H1 (cell line): Measurements from ENCODE around the gene FGF1. TPM values are rescaled to one million over a fixed set of nuclear protein-coding genes. Genes with fewer than 3 reads are reported as not detected.

Experiments
- BCL11A ChIP-seq, 2 experiments: IDR thresholded peaks; one replicate each; pipeline ENCODE4 v1.6.1; 2011; ENCODE audit warnings: low read depth in 2 of 2, low read length in 2 of 2, mild to moderate bottlenecking in 2 of 2
- CEBPB ChIP-seq: IDR thresholded peaks from 2 replicates; pipeline ENCODE4 v1.6.1; 2012; ENCODE audit warnings: low read depth, low read length
- KDM5A ChIP-seq: fragments of 200-600 bp; IDR thresholded peaks from 2 replicates; pipeline ENCODE4 v1.7.1; 2012; ENCODE audit warnings: mild to moderate bottlenecking, low read length, inconsistent platforms, mixed read lengths
- MAFK ChIP-seq: IDR thresholded peaks from 2 replicates; pipeline ENCODE4 v1.6.1; 2012; ENCODE audit warnings: low read depth, mild to moderate bottlenecking, improper control_type of control experiment, low read length
- NANOG ChIP-seq: IDR thresholded peaks from 2 replicates; pipeline ENCODE4 v1.6.1; 2011; ENCODE audit warnings: low read length, low read depth, mild to moderate bottlenecking, inconsistent platforms; ENCODE audit not compliant: insufficient read depth, poor library complexity, severe bottlenecking
- SAP30 ChIP-seq: fragments of 300-600 bp; sonication (generic); IDR thresholded peaks from 2 replicates; pipeline ENCODE4 v1.7.1; 2012; ENCODE audit warnings: low read length, moderate library complexity, mild to moderate bottlenecking, inconsistent platforms; ENCODE audit not compliant: insufficient read depth, insufficient replicate concordance
- polyA plus RNA-seq, 7 experiments: library from polyadenylated mRNA; depleted of rRNA in 3 of 7; stranded (reverse) in 5 of 7; unstranded in 2 of 7; fragments of >200 nt in 5 of 7; fragments of 200-250 nt in 2 of 7; gene quantifications; 1 replicate in 5 of 7; 2 replicates in 1 of 7; 4 replicates in 1 of 7; pipeline versions ENCODE4 v1.2.1 to v1.2.3, GENCODE V29; 2011 to 2013; ENCODE audit warnings: missing spikeins in 2 of 7, mixed read lengths in 2 of 7
- total RNA-seq: library from RNA; stranded (reverse); fragmentation: NEBNext Ultra II Directional; extraction: Animal tissue kit (Norgen Biotek cat#: 25700); gene quantifications from 2 replicates; pipeline ENCODE4 v1.2.1, GENCODE V29; 2021
- TF ChIP-seq, protein P1 (sequence below): fragments of 300-600 bp; sonication (generic); IDR thresholded peaks from 2 replicates; pipeline ENCODE4 v1.7.1; 2012; ENCODE audit warnings: low read length, moderate library complexity, mild to moderate bottlenecking, inconsistent platforms; ENCODE audit not compliant: insufficient replicate concordance
- TF ChIP-seq, protein P2 (sequence below): IDR thresholded peaks from 2 replicates; pipeline ENCODE4 v1.6.1; 2012; ENCODE audit warnings: low read length, inconsistent platforms

FGF1 gene
- total and polyA plus RNA-seq, 2 of the 8 experiments (the other 6 are each of a cell fraction or from before 2014, with no cell fraction given): 0.30 to 0.50 TPM

DNA sequence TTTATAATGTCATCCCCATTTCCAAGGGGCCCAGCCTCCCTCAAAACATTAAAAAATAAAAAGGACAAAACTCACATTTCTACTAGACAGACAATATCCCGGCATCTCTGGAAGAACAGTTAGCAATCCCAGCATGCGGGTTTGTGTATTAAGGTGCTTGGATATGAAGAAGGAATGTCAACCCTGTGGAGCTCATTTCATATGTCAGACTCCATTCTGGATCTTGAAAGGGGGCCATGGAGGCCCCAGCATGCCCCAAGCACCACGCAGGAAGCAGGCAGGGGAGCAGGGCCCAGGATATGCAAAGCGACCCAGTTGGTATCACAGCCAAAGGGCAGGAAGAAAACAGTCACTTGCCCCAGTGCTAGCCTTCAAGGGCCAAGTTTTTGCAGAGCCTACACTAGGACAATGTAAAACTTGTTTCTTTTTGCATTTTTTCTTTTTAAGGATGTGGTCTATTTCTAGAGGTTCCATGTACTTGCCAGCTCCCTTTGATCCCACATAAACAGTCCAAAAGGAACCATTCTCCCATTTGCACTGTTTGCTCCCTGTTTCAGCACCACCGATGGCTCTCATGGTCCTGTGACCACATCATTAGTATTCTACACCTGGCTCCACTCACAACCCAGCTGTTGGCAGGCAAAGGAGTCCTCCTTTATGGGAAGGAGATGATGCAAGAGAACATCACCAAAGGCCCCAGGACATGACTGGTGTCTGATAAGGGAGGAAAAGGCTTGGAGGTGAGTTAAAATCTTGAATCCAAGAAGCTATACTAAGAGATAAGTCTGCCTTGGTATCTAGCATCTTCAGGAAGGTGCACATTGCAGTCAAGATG lies 58.3 kb downstream of the FGF1 start (continued):
- TF ChIP-seq, protein P1, sequence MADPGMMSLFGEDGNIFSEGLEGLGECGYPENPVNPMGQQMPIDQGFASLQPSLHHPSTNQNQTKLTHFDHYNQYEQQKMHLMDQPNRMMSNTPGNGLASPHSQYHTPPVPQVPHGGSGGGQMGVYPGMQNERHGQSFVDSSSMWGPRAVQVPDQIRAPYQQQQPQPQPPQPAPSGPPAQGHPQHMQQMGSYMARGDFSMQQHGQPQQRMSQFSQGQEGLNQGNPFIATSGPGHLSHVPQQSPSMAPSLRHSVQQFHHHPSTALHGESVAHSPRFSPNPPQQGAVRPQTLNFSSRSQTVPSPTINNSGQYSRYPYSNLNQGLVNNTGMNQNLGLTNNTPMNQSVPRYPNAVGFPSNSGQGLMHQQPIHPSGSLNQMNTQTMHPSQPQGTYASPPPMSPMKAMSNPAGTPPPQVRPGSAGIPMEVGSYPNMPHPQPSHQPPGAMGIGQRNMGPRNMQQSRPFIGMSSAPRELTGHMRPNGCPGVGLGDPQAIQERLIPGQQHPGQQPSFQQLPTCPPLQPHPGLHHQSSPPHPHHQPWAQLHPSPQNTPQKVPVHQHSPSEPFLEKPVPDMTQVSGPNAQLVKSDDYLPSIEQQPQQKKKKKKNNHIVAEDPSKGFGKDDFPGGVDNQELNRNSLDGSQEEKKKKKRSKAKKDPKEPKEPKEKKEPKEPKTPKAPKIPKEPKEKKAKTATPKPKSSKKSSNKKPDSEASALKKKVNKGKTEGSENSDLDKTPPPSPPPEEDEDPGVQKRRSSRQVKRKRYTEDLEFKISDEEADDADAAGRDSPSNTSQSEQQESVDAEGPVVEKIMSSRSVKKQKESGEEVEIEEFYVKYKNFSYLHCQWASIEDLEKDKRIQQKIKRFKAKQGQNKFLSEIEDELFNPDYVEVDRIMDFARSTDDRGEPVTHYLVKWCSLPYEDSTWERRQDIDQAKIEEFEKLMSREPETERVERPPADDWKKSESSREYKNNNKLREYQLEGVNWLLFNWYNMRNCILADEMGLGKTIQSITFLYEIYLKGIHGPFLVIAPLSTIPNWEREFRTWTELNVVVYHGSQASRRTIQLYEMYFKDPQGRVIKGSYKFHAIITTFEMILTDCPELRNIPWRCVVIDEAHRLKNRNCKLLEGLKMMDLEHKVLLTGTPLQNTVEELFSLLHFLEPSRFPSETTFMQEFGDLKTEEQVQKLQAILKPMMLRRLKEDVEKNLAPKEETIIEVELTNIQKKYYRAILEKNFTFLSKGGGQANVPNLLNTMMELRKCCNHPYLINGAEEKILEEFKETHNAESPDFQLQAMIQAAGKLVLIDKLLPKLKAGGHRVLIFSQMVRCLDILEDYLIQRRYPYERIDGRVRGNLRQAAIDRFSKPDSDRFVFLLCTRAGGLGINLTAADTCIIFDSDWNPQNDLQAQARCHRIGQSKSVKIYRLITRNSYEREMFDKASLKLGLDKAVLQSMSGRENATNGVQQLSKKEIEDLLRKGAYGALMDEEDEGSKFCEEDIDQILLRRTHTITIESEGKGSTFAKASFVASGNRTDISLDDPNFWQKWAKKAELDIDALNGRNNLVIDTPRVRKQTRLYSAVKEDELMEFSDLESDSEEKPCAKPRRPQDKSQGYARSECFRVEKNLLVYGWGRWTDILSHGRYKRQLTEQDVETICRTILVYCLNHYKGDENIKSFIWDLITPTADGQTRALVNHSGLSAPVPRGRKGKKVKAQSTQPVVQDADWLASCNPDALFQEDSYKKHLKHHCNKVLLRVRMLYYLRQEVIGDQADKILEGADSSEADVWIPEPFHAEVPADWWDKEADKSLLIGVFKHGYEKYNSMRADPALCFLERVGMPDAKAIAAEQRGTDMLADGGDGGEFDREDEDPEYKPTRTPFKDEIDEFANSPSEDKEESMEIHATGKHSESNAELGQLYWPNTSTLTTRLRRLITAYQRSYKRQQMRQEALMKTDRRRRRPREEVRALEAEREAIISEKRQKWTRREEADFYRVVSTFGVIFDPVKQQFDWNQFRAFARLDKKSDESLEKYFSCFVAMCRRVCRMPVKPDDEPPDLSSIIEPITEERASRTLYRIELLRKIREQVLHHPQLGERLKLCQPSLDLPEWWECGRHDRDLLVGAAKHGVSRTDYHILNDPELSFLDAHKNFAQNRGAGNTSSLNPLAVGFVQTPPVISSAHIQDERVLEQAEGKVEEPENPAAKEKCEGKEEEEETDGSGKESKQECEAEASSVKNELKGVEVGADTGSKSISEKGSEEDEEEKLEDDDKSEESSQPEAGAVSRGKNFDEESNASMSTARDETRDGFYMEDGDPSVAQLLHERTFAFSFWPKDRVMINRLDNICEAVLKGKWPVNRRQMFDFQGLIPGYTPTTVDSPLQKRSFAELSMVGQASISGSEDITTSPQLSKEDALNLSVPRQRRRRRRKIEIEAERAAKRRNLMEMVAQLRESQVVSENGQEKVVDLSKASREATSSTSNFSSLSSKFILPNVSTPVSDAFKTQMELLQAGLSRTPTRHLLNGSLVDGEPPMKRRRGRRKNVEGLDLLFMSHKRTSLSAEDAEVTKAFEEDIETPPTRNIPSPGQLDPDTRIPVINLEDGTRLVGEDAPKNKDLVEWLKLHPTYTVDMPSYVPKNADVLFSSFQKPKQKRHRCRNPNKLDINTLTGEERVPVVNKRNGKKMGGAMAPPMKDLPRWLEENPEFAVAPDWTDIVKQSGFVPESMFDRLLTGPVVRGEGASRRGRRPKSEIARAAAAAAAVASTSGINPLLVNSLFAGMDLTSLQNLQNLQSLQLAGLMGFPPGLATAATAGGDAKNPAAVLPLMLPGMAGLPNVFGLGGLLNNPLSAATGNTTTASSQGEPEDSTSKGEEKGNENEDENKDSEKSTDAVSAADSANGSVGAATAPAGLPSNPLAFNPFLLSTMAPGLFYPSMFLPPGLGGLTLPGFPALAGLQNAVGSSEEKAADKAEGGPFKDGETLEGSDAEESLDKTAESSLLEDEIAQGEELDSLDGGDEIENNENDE: no peak
- TF ChIP-seq BCL11A (IDR thresholded peaks at IDR 0.05; ENCODE audit: low read depth in 2 of 2, low read length in 2 of 2): no peak
- TF ChIP-seq, protein P2, sequence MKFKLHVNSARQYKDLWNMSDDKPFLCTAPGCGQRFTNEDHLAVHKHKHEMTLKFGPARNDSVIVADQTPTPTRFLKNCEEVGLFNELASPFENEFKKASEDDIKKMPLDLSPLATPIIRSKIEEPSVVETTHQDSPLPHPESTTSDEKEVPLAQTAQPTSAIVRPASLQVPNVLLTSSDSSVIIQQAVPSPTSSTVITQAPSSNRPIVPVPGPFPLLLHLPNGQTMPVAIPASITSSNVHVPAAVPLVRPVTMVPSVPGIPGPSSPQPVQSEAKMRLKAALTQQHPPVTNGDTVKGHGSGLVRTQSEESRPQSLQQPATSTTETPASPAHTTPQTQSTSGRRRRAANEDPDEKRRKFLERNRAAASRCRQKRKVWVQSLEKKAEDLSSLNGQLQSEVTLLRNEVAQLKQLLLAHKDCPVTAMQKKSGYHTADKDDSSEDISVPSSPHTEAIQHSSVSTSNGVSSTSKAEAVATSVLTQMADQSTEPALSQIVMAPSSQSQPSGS: no peak
- TF ChIP-seq MAFK: no peak
- no peak for TF ChIP-seq CEBPB
- TF ChIP-seq SAP30: no peak
- TF ChIP-seq NANOG: no peak
- no peak for TF ChIP-seq KDM5A
